Activated T-cell treated with anti-CD3 and anti-CD28 coated beads for 4 hours (primary cell): Measurements from ENCODE around the gene PLXNB1.
A peak's percentile ranks its signal among the peaks of the same experiment; 100 is the strongest.
"Not testable (repeated sequence)": the region's sequence is repeated elsewhere in the genome, so short reads cannot be mapped to it uniquely, and the experiment has no call there.

Experiments used
- DNase-seq: peaks from one replicate; pipeline ENCODE4 v3.0.0-alpha.2; 2020

The PLXNB1 gene

GRCh38 chr3:48463703-48464102 is 33.8 kb upstream of the PLXNB1 start:
- DNase-seq = no peak

- DNase-seq = not testable (repeated sequence)
Observed at GRCh38 chr3:48461767-48462166, 31.9 kb upstream of the PLXNB1 start.

GRCh38 chr3:48460517-48460902 is 30.6 kb upstream of the PLXNB1 start:
- no peak for DNase-seq

GRCh38 chr3:48459773-48460516 is 30.1 kb upstream of the PLXNB1 start:
- no peak for DNase-seq

- no peak for DNase-seq
Observed at GRCh38 chr3:48459331-48459730, 29.4 kb upstream of the PLXNB1 start.

GRCh38 chr3:48456456-48456855 is 26.6 kb upstream of the PLXNB1 start:
- no peak for DNase-seq

GRCh38 chr3:48451270-48451669 is 21.4 kb upstream of the PLXNB1 start:
- no peak for DNase-seq

GRCh38 chr3:48446425-48447193 is 16.7 kb upstream of the PLXNB1 start, which contains the start of gene ATRIP:
ATRIP (plus strand) TSS chr3:48446737; CDS start chr3:48446846, 109 bp downstream.
- DNase-seq = peak; percentile 73

- no peak for DNase-seq
Observed at GRCh38 chr3:48446043-48446424, 16.1 kb upstream of the PLXNB1 start.

GRCh38 chr3:48445277-48445882 is 15.5 kb upstream of the PLXNB1 start:
- no peak for DNase-seq

- no peak for DNase-seq
Observed at GRCh38 chr3:48441940-48442339, 12.1 kb upstream of the PLXNB1 start.

- DNase-seq = no peak
Observed at GRCh38 chr3:48440590-48440958, 10.7 kb upstream of the PLXNB1 start.

GRCh38 chr3:48439820-48440589 is 10.1 kb upstream of the PLXNB1 start, which contains the start of the genes CCDC51 and TMA7:
CCDC51 (minus strand) TSS chr3:48440119; CDS start chr3:48435128, 4,991 bp downstream.
TMA7 (plus strand) TSS chr3:48440257; CDS start chr3:48440297, 40 bp downstream.
- peak; percentile 97 for DNase-seq

- no peak for DNase-seq
Observed at GRCh38 chr3:48437812-48438211, 7.9 kb upstream of the PLXNB1 start.

- no peak for DNase-seq
Observed at GRCh38 chr3:48436855-48437254, 7.0 kb upstream of the PLXNB1 start.

GRCh38 chr3:48436477-48436787 is 6.5 kb upstream of the PLXNB1 start:
- DNase-seq = no peak

- DNase-seq = peak; percentile 84
Observed at GRCh38 chr3:48435774-48436476, 6.0 kb upstream of the PLXNB1 start.

GRCh38 chr3:48435223-48435595 is 5.3 kb upstream of the PLXNB1 start:
- DNase-seq = no peak

- DNase-seq = no peak
Observed at GRCh38 chr3:48434591-48435222, 4.8 kb upstream of the PLXNB1 start.

GRCh38 chr3:48433472-48434118 is 3.7 kb upstream of the PLXNB1 start:
- DNase-seq = no peak
